Fibroblast of lung (primary cell): ENCODE results near the gene SGPL1. TPM values are rescaled to one million over a fixed set of nuclear protein-coding genes. Genes with fewer than 3 reads are reported as not detected.
A peak's percentile ranks its signal among the peaks of the same experiment; 100 is the strongest.

Experiments used
- DNase-seq, 2 donors: peaks; one replicate each; pipeline versions ENCODE4 v3.0.0 to v3.0.0-alpha.2; 2010; ENCODE audit warnings: low read depth in 2 of 2
- H2AFZ ChIP-seq: 2 replicates; pipeline ENCODE4 v1.5.1; 2012; ENCODE audit warnings: low read length, control low read depth, inconsistent platforms
- H3K27ac ChIP-seq: 2 replicates; pipeline ENCODE4 v1.5.1; 2011; ENCODE audit warnings: low read length, control low read depth; ENCODE audit not compliant: insufficient read depth
- H3K27me3 ChIP-seq: 2 replicates; pipeline ENCODE4 v1.5.1; 2011; ENCODE audit warnings: mild to moderate bottlenecking, low read length; ENCODE audit not compliant: control insufficient read depth, insufficient read depth
- H3K36me3 ChIP-seq: 2 replicates; pipeline ENCODE4 v1.5.1; 2011; ENCODE audit warnings: low read length; ENCODE audit not compliant: control insufficient read depth, insufficient read depth
- H3K4me1 ChIP-seq: 2 replicates; pipeline ENCODE4 v1.5.1; 2011; ENCODE audit warnings: low read length; ENCODE audit not compliant: control insufficient read depth, insufficient read depth; ENCODE audit errors: extremely low read depth
- H3K4me2 ChIP-seq: 2 replicates; pipeline ENCODE4 v1.5.1; 2011; ENCODE audit warnings: low read length, control low read depth; ENCODE audit not compliant: insufficient read depth; ENCODE audit errors: extremely low read depth
- H3K4me3 ChIP-seq, 4 experiments: fragments of 200-600 bp in 1 of 4; sonication (generic) in 1 of 4; replicated peaks in 1 of 4; 2 replicates each; pipeline ENCODE4 v1.5.1; 2011 to 2016; ENCODE audit warnings: low read length in 4 of 4, low read depth in 3 of 4, mild to moderate bottlenecking in 3 of 4, control low read depth in 2 of 4, inconsistent platforms in 1 of 4, mixed read lengths in 1 of 4; ENCODE audit not compliant: insufficient read depth in 1 of 4; ENCODE audit errors: control extremely low read depth in 1 of 4
- H3K79me2 ChIP-seq: 2 replicates; pipeline ENCODE4 v1.5.1; 2012; ENCODE audit warnings: mild to moderate bottlenecking, low read length, inconsistent platforms; ENCODE audit not compliant: control insufficient read depth, insufficient read depth
- H3K9ac ChIP-seq: 2 replicates; pipeline ENCODE4 v1.5.1; 2011; ENCODE audit warnings: mild to moderate bottlenecking, low read length, control low read depth; ENCODE audit not compliant: insufficient read depth
- H3K9me3 ChIP-seq: 2 replicates; pipeline ENCODE4 v1.5.1; 2012; ENCODE audit warnings: low read depth, low read length; ENCODE audit not compliant: control insufficient read depth, insufficient read depth
- H4K20me1 ChIP-seq: 2 replicates; pipeline ENCODE4 v1.5.1; 2011; ENCODE audit warnings: low read length; ENCODE audit not compliant: control insufficient read depth, insufficient read depth; ENCODE audit errors: extremely low read depth
- CTCF ChIP-seq, 2 donors: IDR thresholded peaks in 1 of 2; conservative IDR thresholded peaks in 1 of 2; 1 replicate in 1 of 2; 2 replicates in 1 of 2; pipeline ENCODE4 v1.5.1; 2011 to 2012; ENCODE audit warnings: low read length in 2 of 2, control low read depth in 1 of 2, inconsistent platforms in 1 of 2, low read depth in 1 of 2, mild to moderate bottlenecking in 1 of 2
- EZH2 ChIP-seq: IDR thresholded peaks from 2 replicates; pipeline ENCODE4 v1.5.1; 2012; ENCODE audit warnings: low read length, control low read depth, mild to moderate bottlenecking; ENCODE audit errors: missing control alignments
- polyA plus RNA-seq, 2 donors: library from polyadenylated mRNA; depleted of rRNA in 1 of 2; stranded (reverse) in 1 of 2; unstranded in 1 of 2; fragments of >200 nt; gene quantifications; 2 replicates each; pipeline ENCODE4 v1.2.1, GENCODE V29; 2011 to 2012; ENCODE audit warnings: missing spikeins in 1 of 2
- total RNA-seq: library from RNA; depleted of rRNA; stranded (reverse); fragments of >200 nt; gene quantifications from 2 replicates; pipeline ENCODE4 v1.2.1, GENCODE V29; 2014

SGPL1 gene
- total and polyA plus RNA-seq, 2 donors (not counting 1 experiment from before 2014, with no cell fraction given) = 21.2 to 40.3 TPM

GRCh38 chr10:70786799-70787415 lies 28.8 kb upstream of the SGPL1 start:
- Histone ChIP-seq H3K4me3 (no peak overlapping the region), H2AFZ (no peak overlapping the region), H3K9me3 (no peaks in the 10 kb centered on the region), H3K9ac (no peak overlapping the region), H3K36me3 (no peaks in the 10 kb centered on the region), H3K27me3 (peaks cover 15% of the 10 kb centered on the region), H3K4me2 (no peak overlapping the region), H3K27ac (no peak overlapping the region), H3K79me2 (no peaks in the 10 kb centered on the region), H3K4me1 (no peaks in the 10 kb centered on the region), H4K20me1 (no peaks in the 10 kb centered on the region)
- DNase-seq = peak; percentile 36 to 61
- no peak for TF ChIP-seq CTCF (conservative IDR thresholded peaks at IDR 0.05 in 1 of 2, IDR thresholded peaks at IDR 0.05 in 1 of 2; ENCODE audit: low read depth in 1 of 2, low read length in 2 of 2)
- TF ChIP-seq EZH2 = no peak

GRCh38 chr10:70791386-70792039 lies 24.2 kb upstream of the SGPL1 start:
- Histone ChIP-seq H2AFZ (no peak overlapping the region), H3K27me3 (peaks cover 6% of the 10 kb centered on the region), H3K4me3 (no peak overlapping the region), H3K36me3 (no peaks in the 10 kb centered on the region), H3K4me2 (no peak overlapping the region), H3K9ac (no peak overlapping the region), H3K9me3 (no peaks in the 10 kb centered on the region), H3K79me2 (no peaks in the 10 kb centered on the region), H3K4me1 (no peaks in the 10 kb centered on the region), H4K20me1 (no peaks in the 10 kb centered on the region), H3K27ac (no peak overlapping the region)
- peak in 1 of 2 donors; percentile 8 for DNase-seq
- TF ChIP-seq EZH2 (no peak), CTCF (conservative IDR thresholded peaks at IDR 0.05 in 1 of 2, IDR thresholded peaks at IDR 0.05 in 1 of 2; ENCODE audit: low read depth in 1 of 2, low read length in 2 of 2) (no peak)

GRCh38 chr10:70795613-70796012 lies 20.1 kb upstream of the SGPL1 start:
- TF ChIP-seq CTCF (conservative IDR thresholded peaks at IDR 0.05 in 1 of 2, IDR thresholded peaks at IDR 0.05 in 1 of 2; ENCODE audit: low read depth in 1 of 2, low read length in 2 of 2) = no peak
- no peak for TF ChIP-seq EZH2
- H3K79me2 ChIP-seq = no peaks in the 10 kb centered on the region
- no peak overlapping the region for H3K4me2 ChIP-seq
- H3K27ac ChIP-seq = no peak overlapping the region
- no peaks in the 10 kb centered on the region for H3K9me3 ChIP-seq
- no peak overlapping the region for H2AFZ ChIP-seq
- no peaks in the 10 kb centered on the region for H3K4me1 ChIP-seq
- H3K27me3 ChIP-seq = peaks cover 10% of the 10 kb centered on the region
- DNase-seq = no peak
- no peak overlapping the region for H3K9ac ChIP-seq
- no peaks in the 10 kb centered on the region for H4K20me1 ChIP-seq
- H3K36me3 ChIP-seq = no peaks in the 10 kb centered on the region
- H3K4me3 ChIP-seq = no peak overlapping the region
